Spleen (tissue), 11 donors: Measurements from ENCODE around the gene EVI5. TPM values are rescaled to one million over a fixed set of nuclear protein-coding genes. Genes with fewer than 3 reads are reported as not detected.

ENCODE experiments used
- DNase-seq: peaks from one replicate; pipeline ENCODE4 v3.0.0-alpha.2; 2020
- H3K27ac ChIP-seq, 8 donors: fragments of 200-600 bp; sonication (generic) in 7 of 8; 1 replicate in 4 of 8; 2 replicates in 4 of 8; pipeline versions ENCODE4 v1.5.0 to v1.8.0; 2016 to 2021; ENCODE audit warnings: inconsistent platforms in 4 of 8, mild to moderate bottlenecking in 4 of 8, moderate library complexity in 1 of 8
- H3K27me3 ChIP-seq, 7 donors: fragments of 200-600 bp; sonication (generic) in 6 of 7; replicated peaks in 1 of 7; 1 replicate in 4 of 7; 2 replicates in 3 of 7; pipeline versions ENCODE4 v1.5.0 to v1.8.0; 2016 to 2021; ENCODE audit warnings: inconsistent platforms in 3 of 7, mild to moderate bottlenecking in 1 of 7
- H3K36me3 ChIP-seq, 6 donors: fragments of 200-600 bp; sonication (generic) in 5 of 6; 1 replicate in 4 of 6; 2 replicates in 2 of 6; pipeline versions ENCODE4 v1.5.0 to v1.8.0; 2016 to 2021; ENCODE audit warnings: inconsistent platforms in 2 of 6
- H3K4me1 ChIP-seq, 6 donors: fragments of 200-600 bp; sonication (generic) in 5 of 6; 1 replicate in 3 of 6; 2 replicates in 3 of 6; pipeline versions ENCODE4 v1.5.0 to v1.8.0; 2016 to 2021; ENCODE audit warnings: inconsistent platforms in 3 of 6
- H3K4me3 ChIP-seq, 8 donors: fragments of 200-600 bp; sonication (generic) in 7 of 8; 1 replicate in 4 of 8; 2 replicates in 4 of 8; pipeline versions ENCODE4 v1.5.0 to v1.8.0; 2016 to 2021; ENCODE audit warnings: inconsistent platforms in 4 of 8, mild to moderate bottlenecking in 4 of 8, moderate library complexity in 2 of 8
- H3K9me3 ChIP-seq, 8 donors: fragments of 200-600 bp; sonication (generic) in 7 of 8; 1 replicate in 4 of 8; 2 replicates in 4 of 8; pipeline versions ENCODE4 v1.5.0 to v1.8.0; 2016 to 2021; ENCODE audit warnings: inconsistent platforms in 4 of 8
- POLR2A ChIP-seq, 3 donors: fragments of 450-650 bp; IDR thresholded peaks; one replicate each; pipeline ENCODE4 v1.5.1; 2017; ENCODE audit warnings: antibody characterized with exemption in 3 of 3, mild to moderate bottlenecking in 1 of 3
- POLR2AphosphoS5 ChIP-seq, 3 donors: sonication (generic); formaldehyde crosslinking; IDR thresholded peaks; one replicate each; pipeline ENCODE4 v1.5.1; 2017; ENCODE audit warnings: antibody characterized with exemption in 3 of 3
- WGBS, 5 donors: extraction: QIAGEN DNeasy Blood & Tissue Kit in 3 of 5; methylation state at CpG; one replicate each; pipeline versions ENCODE4 v1.1.5 to v1.1.7; 2013 to 2018; 5-methylcytosine and 5-hydroxymethylcytosine counted together
- intact Hi-C: fragments of 100-400 bp; cut with DNase I; formaldehyde crosslinking; loops from one replicate; pipeline ENCODE4 v1.15.0; 2023; ENCODE audit warnings: low total_unique reads
- polyA plus RNA-seq, 3 donors: library from polyadenylated mRNA; stranded (reverse); fragments of 200-250 nt; gene quantifications; one replicate each; pipeline ENCODE4 v1.2.1, GENCODE V29; 2013
- total RNA-seq, 7 donors: library from RNA; depleted of rRNA in 3 of 7; stranded (reverse); fragments of >200 nt in 3 of 7; fragmentation: NEBNext Ultra II Directional in 4 of 7; extraction: Animal tissue kit (Norgen Biotek cat#: 25700) in 4 of 7; gene quantifications; one replicate each; pipeline versions ENCODE4 v1.1.0 to v1.2.1, GENCODE V29; 2016 to 2021
- TF ChIP-seq, protein P1 (sequence below), 11 experiments: fragments of 200-600 bp in 7 of 11; fragments of 450-650 bp in 4 of 11; sonication (generic) in 4 of 11; IDR thresholded peaks in 8 of 11; conservative IDR thresholded peaks in 3 of 11; 1 replicate in 7 of 11; 2 replicates in 4 of 11; pipeline versions ENCODE4 v1.4.0 to v1.8.0; 2016 to 2021; ENCODE audit warnings: antibody characterized with exemption in 11 of 11, inconsistent platforms in 4 of 11, mild to moderate bottlenecking in 1 of 11
- donor health status: healthy with polysubstance abuse.
- donor health status: DM: no; HTN: no; CAD: no; lungs with moderate emphysema.
- donor health status: DM: no; HTN: no; CAD: no.
- donor health status: Bipolar disorder and iron deficiency.
- donor health status: healthy.
- donor health status: DM: no; HTN: no; CAD: no.
- donor health status: DM: yes; HTN: yes; CAD: no.

Gene EVI5
- total and polyA plus RNA-seq, 10 donors, result 1.7 to 38.3 (median 27.0) TPM

DNA sequence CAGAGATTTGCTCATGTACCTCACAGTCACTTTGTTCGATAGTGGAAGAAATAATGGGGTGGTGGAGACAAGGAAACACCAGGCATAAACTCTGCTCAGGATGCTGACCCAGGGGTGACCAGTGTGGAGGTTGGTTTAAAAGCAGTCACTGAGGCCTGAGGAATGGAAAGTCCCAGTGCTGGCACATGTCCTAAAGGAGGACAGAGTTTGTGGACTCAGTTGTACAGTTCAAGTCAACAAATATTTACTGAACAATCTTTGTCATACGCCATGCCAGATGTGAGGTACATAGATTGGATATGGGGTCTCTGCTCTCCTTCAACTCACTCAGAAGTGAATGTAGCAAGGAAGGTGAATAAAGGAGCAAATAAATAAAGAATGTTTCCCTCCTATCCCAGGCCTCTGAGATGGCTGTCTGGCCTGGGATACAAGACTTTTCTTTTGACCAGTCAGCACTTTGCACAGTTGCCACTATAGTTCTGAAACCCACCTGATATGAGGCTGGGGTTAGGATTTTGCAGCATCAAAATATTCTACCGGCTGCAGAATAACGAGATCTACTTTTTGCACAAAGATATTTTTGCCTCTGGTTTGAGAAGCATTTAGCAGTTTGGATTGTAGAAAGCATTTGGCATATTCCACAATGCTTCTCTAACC lies 290.3 kb downstream of the EVI5 start:
- Histone ChIP-seq H3K27me3 (peaks cover 0 to 2% (median 0%) of the 10 kb centered on the region in 7 donors), H3K36me3 (no peaks in the 10 kb centered on the region), H3K4me1 (peaks cover 0 to 10% (median 0%) of the 10 kb centered on the region in 6 donors), H3K9me3 (no peaks in the 10 kb centered on the region), H3K4me3 (no peak overlapping the region), H3K27ac (no peak overlapping the region)
- 92 to 97% (median 94%) methylated on average over 4 of the region's 4 CpGs for WGBS, 5 donors
- intact Hi-C loops, result no loop called here
- DNase-seq, result no peak
- TF ChIP-seq, protein P1, sequence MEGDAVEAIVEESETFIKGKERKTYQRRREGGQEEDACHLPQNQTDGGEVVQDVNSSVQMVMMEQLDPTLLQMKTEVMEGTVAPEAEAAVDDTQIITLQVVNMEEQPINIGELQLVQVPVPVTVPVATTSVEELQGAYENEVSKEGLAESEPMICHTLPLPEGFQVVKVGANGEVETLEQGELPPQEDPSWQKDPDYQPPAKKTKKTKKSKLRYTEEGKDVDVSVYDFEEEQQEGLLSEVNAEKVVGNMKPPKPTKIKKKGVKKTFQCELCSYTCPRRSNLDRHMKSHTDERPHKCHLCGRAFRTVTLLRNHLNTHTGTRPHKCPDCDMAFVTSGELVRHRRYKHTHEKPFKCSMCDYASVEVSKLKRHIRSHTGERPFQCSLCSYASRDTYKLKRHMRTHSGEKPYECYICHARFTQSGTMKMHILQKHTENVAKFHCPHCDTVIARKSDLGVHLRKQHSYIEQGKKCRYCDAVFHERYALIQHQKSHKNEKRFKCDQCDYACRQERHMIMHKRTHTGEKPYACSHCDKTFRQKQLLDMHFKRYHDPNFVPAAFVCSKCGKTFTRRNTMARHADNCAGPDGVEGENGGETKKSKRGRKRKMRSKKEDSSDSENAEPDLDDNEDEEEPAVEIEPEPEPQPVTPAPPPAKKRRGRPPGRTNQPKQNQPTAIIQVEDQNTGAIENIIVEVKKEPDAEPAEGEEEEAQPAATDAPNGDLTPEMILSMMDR (IDR thresholded peaks at IDR 0.05 in 8 of 11, conservative IDR thresholded peaks at IDR 0.05 in 3 of 11), result no peak
- TF ChIP-seq POLR2AphosphoS5 (IDR thresholded peaks at IDR 0.05), result no peak
- no peak for TF ChIP-seq POLR2A (IDR thresholded peaks at IDR 0.05)

- H3K27ac ChIP-seq, result no peak overlapping the region
- TF ChIP-seq POLR2AphosphoS5 (IDR thresholded peaks at IDR 0.05) (no peak), POLR2A (IDR thresholded peaks at IDR 0.05) (no peak)
- TF ChIP-seq, protein P1 (IDR thresholded peaks at IDR 0.05 in 8 of 11, conservative IDR thresholded peaks at IDR 0.05 in 3 of 11), result no peak
- DNase-seq, result no peak
- H3K4me3 ChIP-seq, result no peak overlapping the region
- H3K36me3 ChIP-seq, result no peaks in the 10 kb centered on the region
- WGBS, 5 donors, result 93 to 95% (median 95%) methylated on average over 4 of the region's 4 CpGs
- H3K27me3 ChIP-seq, result peaks cover 0 to 16% (median 0%) of the 10 kb centered on the region in 7 donors
- H3K4me1 ChIP-seq, result peaks cover 0 to 13% (median under 1%) of the 10 kb centered on the region in 6 donors
- no peaks in the 10 kb centered on the region for H3K9me3 ChIP-seq
- intact Hi-C loops, result no loop called here
Measured at GRCh38 chr1:92493139-92493538, 291.8 kb downstream of the EVI5 start.

GRCh38 chr1:92488832-92489231 lies 296.1 kb downstream of the EVI5 start:
- Histone ChIP-seq H3K4me3 (no peak overlapping the region), H3K27me3 (peaks cover 0 to 59% (median 30%) of the 10 kb centered on the region in 7 donors), H3K27ac (no peak overlapping the region), H3K9me3 (no peaks in the 10 kb centered on the region), H3K4me1 (peaks cover 12 to 45% (median 39%) of the 10 kb centered on the region in 6 donors), H3K36me3 (no peaks in the 10 kb centered on the region)
- 80 to 85% (median 80%) methylated on average over 3 of the region's 3 CpGs for WGBS, 5 donors
- DNase-seq, result no peak
- intact Hi-C loops, result no loop called here
- TF ChIP-seq, protein P1 (IDR thresholded peaks at IDR 0.05 in 8 of 11, conservative IDR thresholded peaks at IDR 0.05 in 3 of 11), result no peak
- TF ChIP-seq POLR2A (IDR thresholded peaks at IDR 0.05) (no peak), POLR2AphosphoS5 (IDR thresholded peaks at IDR 0.05) (no peak)

GRCh38 chr1:92488416-92488815 lies 296.5 kb downstream of the EVI5 start:
- H3K9me3 ChIP-seq, result no peaks in the 10 kb centered on the region
- WGBS, 5 donors, result 45 to 62% (median 51%) methylated on average over 3 of the region's 3 CpGs
- TF ChIP-seq, protein P1 (IDR thresholded peaks at IDR 0.05 in 8 of 11, conservative IDR thresholded peaks at IDR 0.05 in 3 of 11), result no peak
- TF ChIP-seq POLR2AphosphoS5 (IDR thresholded peaks at IDR 0.05), result no peak
- TF ChIP-seq POLR2A (IDR thresholded peaks at IDR 0.05), result no peak
- intact Hi-C loops, result no loop called here
- H3K4me3 ChIP-seq, result no peak overlapping the region
- no peaks in the 10 kb centered on the region for H3K36me3 ChIP-seq
- peak overlapping the region in 1 of 8 donors; percentile 2 for H3K27ac ChIP-seq
- peaks cover 16 to 50% (median 43%) of the 10 kb centered on the region in 6 donors for H3K4me1 ChIP-seq
- no peak for DNase-seq
- H3K27me3 ChIP-seq, result peaks cover 0 to 63% (median 35%) of the 10 kb centered on the region in 7 donors
